ENCODE measurements around the gene ADCY2.

DNA sequence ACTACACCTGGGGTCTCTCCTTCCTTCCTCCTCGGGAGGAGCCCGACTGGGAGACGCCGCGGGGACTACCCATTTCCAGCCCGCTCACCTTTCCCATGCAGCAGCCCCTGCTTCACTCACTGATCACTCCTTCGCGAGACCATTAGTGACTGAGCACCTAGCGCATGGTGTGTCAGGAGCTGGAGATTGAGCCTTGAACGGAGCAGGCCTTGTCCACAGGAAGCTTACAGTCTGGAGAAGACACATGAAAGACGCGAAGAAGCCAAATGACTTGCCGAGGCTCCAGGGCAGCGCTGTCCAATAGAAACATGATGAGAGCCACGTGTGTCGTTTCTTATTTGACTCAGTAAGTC is 455.3 kb downstream of the ADCY2 start:
- no peak for TF ChIP-seq EZH2phosphoT487 (IDR thresholded peaks at IDR 0.05; ENCODE audit: borderline replicate concordance, low read length)
- TF ChIP-seq, protein P1, sequence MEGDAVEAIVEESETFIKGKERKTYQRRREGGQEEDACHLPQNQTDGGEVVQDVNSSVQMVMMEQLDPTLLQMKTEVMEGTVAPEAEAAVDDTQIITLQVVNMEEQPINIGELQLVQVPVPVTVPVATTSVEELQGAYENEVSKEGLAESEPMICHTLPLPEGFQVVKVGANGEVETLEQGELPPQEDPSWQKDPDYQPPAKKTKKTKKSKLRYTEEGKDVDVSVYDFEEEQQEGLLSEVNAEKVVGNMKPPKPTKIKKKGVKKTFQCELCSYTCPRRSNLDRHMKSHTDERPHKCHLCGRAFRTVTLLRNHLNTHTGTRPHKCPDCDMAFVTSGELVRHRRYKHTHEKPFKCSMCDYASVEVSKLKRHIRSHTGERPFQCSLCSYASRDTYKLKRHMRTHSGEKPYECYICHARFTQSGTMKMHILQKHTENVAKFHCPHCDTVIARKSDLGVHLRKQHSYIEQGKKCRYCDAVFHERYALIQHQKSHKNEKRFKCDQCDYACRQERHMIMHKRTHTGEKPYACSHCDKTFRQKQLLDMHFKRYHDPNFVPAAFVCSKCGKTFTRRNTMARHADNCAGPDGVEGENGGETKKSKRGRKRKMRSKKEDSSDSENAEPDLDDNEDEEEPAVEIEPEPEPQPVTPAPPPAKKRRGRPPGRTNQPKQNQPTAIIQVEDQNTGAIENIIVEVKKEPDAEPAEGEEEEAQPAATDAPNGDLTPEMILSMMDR (IDR thresholded peaks at IDR 0.05; ENCODE audit: low read depth, low read length, poor library complexity, severe bottlenecking), result no peak

All from DOHH2 (cell line).